Amniotic stem cell (primary cell): ENCODE measurements around the gene LOXHD1.

Experiments used
- DNase-seq: peaks from one replicate; lab custom pipeline; 2025; lab: John Stamatoyannopoulos, UW

Gene LOXHD1

GRCh38 chr18:46475390-46475752, 181.6 kb downstream of the LOXHD1 start:
- DNase-seq, result no peak

- DNase-seq, result no peak
These were observed 182.3 kb downstream of the LOXHD1 start for GRCh38 chr18:46474487-46475389.

- DNase-seq, result no peak
These were observed 185.1 kb downstream of the LOXHD1 start for GRCh38 chr18:46471809-46472498.

GRCh38 chr18:46470714-46471113, 186.3 kb downstream of the LOXHD1 start:
- DNase-seq, result no peak

- DNase-seq, result no peak
These were observed 187.7 kb downstream of the LOXHD1 start for GRCh38 chr18:46469186-46469915.

- no peak for DNase-seq
These were observed 188.4 kb downstream of the LOXHD1 start for GRCh38 chr18:46468426-46469180.

- DNase-seq, result no peak
These were observed 190.5 kb downstream of the LOXHD1 start for GRCh38 chr18:46466234-46467160.

GRCh38 chr18:46464926-46465655, 191.9 kb downstream of the LOXHD1 start:
- DNase-seq, result no peak

- DNase-seq, result no peak
These were observed 194.5 kb downstream of the LOXHD1 start for GRCh38 chr18:46462523-46462922.

GRCh38 chr18:46461993-46462392, 195.0 kb downstream of the LOXHD1 start:
- DNase-seq, result no peak

- no peak for DNase-seq
These were observed 196.3 kb downstream of the LOXHD1 start for GRCh38 chr18:46460754-46461153.

- no peak for DNase-seq
These were observed 197.1 kb downstream of the LOXHD1 start for GRCh38 chr18:46459789-46460455.

- DNase-seq, result no peak
These were observed 198.5 kb downstream of the LOXHD1 start for GRCh38 chr18:46458472-46458871.

- no peak for DNase-seq
These were observed 200.3 kb downstream of the LOXHD1 start for GRCh38 chr18:46456691-46457090.

- no peak for DNase-seq
These were observed 204.2 kb downstream of the LOXHD1 start for GRCh38 chr18:46452820-46453219.

- no peak for DNase-seq
These were observed 207.5 kb downstream of the LOXHD1 start for GRCh38 chr18:46449499-46449898.

GRCh38 chr18:46449033-46449432, 208.0 kb downstream of the LOXHD1 start:
- DNase-seq, result no peak

- no peak for DNase-seq
These were observed 208.7 kb downstream of the LOXHD1 start for GRCh38 chr18:46448347-46448746.

- no peak for DNase-seq
These were observed 209.2 kb downstream of the LOXHD1 start for GRCh38 chr18:46447792-46448191.

GRCh38 chr18:46447323-46447722, 209.7 kb downstream of the LOXHD1 start:
- DNase-seq, result no peak
